Measurements from ENCODE around the gene ADORA1. TPM values are rescaled to one million over a fixed set of nuclear protein-coding genes. Genes with fewer than 3 reads are reported as not detected.

The ADORA1 gene
- total and polyA plus RNA-seq, 4 donors, result 0.33 to 1.1 (median 0.37) TPM

DNA sequence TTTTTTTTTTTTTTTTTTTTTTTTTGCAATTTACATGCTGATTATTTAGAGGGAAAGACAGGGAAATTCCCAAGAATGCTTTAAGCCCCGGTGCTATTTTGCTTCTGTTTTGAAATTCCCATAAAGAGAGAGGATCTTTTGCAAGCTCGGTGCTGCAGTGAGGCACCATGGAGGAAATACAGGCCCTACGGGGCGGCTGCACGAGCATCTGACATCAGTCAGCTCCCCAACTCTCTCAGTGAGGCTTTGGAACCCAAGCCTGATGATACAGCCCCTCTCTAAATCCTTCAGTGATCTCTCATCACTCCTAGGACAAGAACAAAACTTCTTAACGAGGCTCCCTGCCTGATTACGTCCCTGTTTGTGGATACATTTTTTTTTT, 59.8 kb downstream of the ADORA1 start:
- Histone ChIP-seq H3K27me3 (ENCODE audit: control insufficient read depth in 4 of 4, insufficient read depth in 4 of 4, low read length in 3 of 4) (no peaks in the 10 kb centered on the region), H3K4me1 (ENCODE audit: control insufficient read depth in 4 of 4, insufficient read depth in 4 of 4, low read length in 3 of 4) (peaks cover 0 to 8% (median 2%) of the 10 kb centered on the region in 4 donors), H3K27ac (ENCODE audit: low read depth in 1 of 2, low read length in 2 of 2) (no peak overlapping the region), H3K9ac (ENCODE audit: low read depth in 1 of 2, low read length in 2 of 2) (no peak overlapping the region), H3K9me3 (ENCODE audit: control insufficient read depth in 4 of 4, low read length in 3 of 4) (no peaks in the 10 kb centered on the region), H3K4me3 (ENCODE audit: low read depth in 1 of 3, low read length in 3 of 3) (no peak overlapping the region), H3K36me3 (ENCODE audit: control insufficient read depth in 4 of 4, insufficient read depth in 3 of 4, low read depth in 1 of 4, low read length in 3 of 4) (no peaks in the 10 kb centered on the region)
- TF ChIP-seq, protein P1, sequence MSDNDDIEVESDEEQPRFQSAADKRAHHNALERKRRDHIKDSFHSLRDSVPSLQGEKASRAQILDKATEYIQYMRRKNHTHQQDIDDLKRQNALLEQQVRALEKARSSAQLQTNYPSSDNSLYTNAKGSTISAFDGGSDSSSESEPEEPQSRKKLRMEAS (IDR thresholded peaks at IDR 0.05), result no peak
- TF ChIP-seq TAF1 (conservative IDR thresholded peaks at IDR 0.05), result no peak
- TF ChIP-seq GABPA (IDR thresholded peaks at IDR 0.05 in 1 of 2, conservative IDR thresholded peaks at IDR 0.05 in 1 of 2), result no peak
- TF ChIP-seq JUND (IDR thresholded peaks at IDR 0.05), result no peak
- TF ChIP-seq, protein P2, sequence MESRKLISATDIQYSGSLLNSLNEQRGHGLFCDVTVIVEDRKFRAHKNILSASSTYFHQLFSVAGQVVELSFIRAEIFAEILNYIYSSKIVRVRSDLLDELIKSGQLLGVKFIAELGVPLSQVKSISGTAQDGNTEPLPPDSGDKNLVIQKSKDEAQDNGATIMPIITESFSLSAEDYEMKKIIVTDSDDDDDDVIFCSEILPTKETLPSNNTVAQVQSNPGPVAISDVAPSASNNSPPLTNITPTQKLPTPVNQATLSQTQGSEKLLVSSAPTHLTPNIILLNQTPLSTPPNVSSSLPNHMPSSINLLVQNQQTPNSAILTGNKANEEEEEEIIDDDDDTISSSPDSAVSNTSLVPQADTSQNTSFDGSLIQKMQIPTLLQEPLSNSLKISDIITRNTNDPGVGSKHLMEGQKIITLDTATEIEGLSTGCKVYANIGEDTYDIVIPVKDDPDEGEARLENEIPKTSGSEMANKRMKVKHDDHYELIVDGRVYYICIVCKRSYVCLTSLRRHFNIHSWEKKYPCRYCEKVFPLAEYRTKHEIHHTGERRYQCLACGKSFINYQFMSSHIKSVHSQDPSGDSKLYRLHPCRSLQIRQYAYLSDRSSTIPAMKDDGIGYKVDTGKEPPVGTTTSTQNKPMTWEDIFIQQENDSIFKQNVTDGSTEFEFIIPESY (IDR thresholded peaks at IDR 0.05), result no peak
- TF ChIP-seq NR2F2 (IDR thresholded peaks at IDR 0.05), result no peak
- no peak for TF ChIP-seq RAD21 (IDR thresholded peaks at IDR 0.05)
- TF ChIP-seq, protein P3, sequence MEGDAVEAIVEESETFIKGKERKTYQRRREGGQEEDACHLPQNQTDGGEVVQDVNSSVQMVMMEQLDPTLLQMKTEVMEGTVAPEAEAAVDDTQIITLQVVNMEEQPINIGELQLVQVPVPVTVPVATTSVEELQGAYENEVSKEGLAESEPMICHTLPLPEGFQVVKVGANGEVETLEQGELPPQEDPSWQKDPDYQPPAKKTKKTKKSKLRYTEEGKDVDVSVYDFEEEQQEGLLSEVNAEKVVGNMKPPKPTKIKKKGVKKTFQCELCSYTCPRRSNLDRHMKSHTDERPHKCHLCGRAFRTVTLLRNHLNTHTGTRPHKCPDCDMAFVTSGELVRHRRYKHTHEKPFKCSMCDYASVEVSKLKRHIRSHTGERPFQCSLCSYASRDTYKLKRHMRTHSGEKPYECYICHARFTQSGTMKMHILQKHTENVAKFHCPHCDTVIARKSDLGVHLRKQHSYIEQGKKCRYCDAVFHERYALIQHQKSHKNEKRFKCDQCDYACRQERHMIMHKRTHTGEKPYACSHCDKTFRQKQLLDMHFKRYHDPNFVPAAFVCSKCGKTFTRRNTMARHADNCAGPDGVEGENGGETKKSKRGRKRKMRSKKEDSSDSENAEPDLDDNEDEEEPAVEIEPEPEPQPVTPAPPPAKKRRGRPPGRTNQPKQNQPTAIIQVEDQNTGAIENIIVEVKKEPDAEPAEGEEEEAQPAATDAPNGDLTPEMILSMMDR (IDR thresholded peaks at IDR 0.05; ENCODE audit: low read depth, low read length, missing input control), result no peak
- no peak for TF ChIP-seq EGR1 (IDR thresholded peaks at IDR 0.05; ENCODE audit: low read depth in 2 of 2)
- no peak for TF ChIP-seq HNF4G (IDR thresholded peaks at IDR 0.05)
- no peak for TF ChIP-seq FOXA1 (IDR thresholded peaks at IDR 0.05)
- no peak for TF ChIP-seq YY1 (IDR thresholded peaks at IDR 0.05)
- TF ChIP-seq, protein P4, sequence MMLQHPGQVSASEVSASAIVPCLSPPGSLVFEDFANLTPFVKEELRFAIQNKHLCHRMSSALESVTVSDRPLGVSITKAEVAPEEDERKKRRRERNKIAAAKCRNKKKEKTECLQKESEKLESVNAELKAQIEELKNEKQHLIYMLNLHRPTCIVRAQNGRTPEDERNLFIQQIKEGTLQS (IDR thresholded peaks at IDR 0.05), result no peak
- no peak for TF ChIP-seq HNF4A (conservative IDR thresholded peaks at IDR 0.05)
- no peak for DNase-seq (ENCODE audit: low spot score)
- 67% methylated on average over 7 of the region's 7 CpGs for WGBS

DNA sequence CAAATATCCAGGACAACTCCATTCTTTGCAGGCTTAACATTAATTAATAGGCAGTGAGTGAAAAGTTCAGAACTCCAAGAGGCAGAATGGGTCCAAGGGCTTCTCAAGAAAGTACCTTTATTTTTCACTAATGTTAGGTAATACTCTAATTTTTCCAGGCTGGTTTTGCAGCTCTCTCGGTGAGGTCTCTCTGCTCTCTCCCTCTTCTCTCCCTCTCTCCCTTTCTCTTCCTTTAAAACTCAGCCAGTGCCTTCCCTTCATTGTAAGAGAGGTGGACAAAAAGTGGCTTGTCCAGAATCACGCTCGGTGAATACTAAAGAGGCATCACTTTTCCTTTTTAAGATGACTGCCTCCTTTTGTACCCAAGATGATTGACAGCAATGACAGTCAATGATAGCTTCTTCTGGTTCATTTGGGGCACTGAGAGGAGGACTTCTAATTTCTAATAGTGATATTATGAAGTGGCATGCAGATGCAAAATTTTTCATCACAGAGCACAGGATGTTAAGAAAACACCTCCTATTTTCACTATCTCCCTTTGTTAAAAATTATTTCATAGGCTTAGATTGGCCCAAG, 60.3 kb downstream of the ADORA1 start:
- 69% methylated on average over 3 of the region's 3 CpGs for WGBS
- no peak for DNase-seq (ENCODE audit: low spot score)
- H3K27ac ChIP-seq (ENCODE audit: low read depth in 1 of 2, low read length in 2 of 2), result no peak overlapping the region
- no peaks in the 10 kb centered on the region for H3K9me3 ChIP-seq (ENCODE audit: control insufficient read depth in 4 of 4, low read length in 3 of 4)
- H3K36me3 ChIP-seq (ENCODE audit: control insufficient read depth in 4 of 4, insufficient read depth in 3 of 4, low read depth in 1 of 4, low read length in 3 of 4), result no peaks in the 10 kb centered on the region
- H3K9ac ChIP-seq (ENCODE audit: low read depth in 1 of 2, low read length in 2 of 2), result no peak overlapping the region
- no peak overlapping the region for H3K4me3 ChIP-seq (ENCODE audit: low read depth in 1 of 3, low read length in 3 of 3)
- H3K4me1 ChIP-seq (ENCODE audit: control insufficient read depth in 4 of 4, insufficient read depth in 4 of 4, low read length in 3 of 4), result peaks cover 0 to 8% (median 2%) of the 10 kb centered on the region in 4 donors
- no peaks in the 10 kb centered on the region for H3K27me3 ChIP-seq (ENCODE audit: control insufficient read depth in 4 of 4, insufficient read depth in 4 of 4, low read length in 3 of 4)
- TF ChIP-seq, protein P5, sequence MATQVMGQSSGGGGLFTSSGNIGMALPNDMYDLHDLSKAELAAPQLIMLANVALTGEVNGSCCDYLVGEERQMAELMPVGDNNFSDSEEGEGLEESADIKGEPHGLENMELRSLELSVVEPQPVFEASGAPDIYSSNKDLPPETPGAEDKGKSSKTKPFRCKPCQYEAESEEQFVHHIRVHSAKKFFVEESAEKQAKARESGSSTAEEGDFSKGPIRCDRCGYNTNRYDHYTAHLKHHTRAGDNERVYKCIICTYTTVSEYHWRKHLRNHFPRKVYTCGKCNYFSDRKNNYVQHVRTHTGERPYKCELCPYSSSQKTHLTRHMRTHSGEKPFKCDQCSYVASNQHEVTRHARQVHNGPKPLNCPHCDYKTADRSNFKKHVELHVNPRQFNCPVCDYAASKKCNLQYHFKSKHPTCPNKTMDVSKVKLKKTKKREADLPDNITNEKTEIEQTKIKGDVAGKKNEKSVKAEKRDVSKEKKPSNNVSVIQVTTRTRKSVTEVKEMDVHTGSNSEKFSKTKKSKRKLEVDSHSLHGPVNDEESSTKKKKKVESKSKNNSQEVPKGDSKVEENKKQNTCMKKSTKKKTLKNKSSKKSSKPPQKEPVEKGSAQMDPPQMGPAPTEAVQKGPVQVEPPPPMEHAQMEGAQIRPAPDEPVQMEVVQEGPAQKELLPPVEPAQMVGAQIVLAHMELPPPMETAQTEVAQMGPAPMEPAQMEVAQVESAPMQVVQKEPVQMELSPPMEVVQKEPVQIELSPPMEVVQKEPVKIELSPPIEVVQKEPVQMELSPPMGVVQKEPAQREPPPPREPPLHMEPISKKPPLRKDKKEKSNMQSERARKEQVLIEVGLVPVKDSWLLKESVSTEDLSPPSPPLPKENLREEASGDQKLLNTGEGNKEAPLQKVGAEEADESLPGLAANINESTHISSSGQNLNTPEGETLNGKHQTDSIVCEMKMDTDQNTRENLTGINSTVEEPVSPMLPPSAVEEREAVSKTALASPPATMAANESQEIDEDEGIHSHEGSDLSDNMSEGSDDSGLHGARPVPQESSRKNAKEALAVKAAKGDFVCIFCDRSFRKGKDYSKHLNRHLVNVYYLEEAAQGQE (IDR thresholded peaks at IDR 0.05), result no peak
- TF ChIP-seq, protein P3 (IDR thresholded peaks at IDR 0.05; ENCODE audit: low read depth, low read length, missing input control), result no peak
- TF ChIP-seq SP1 (IDR thresholded peaks at IDR 0.05), result no peak
- TF ChIP-seq, protein P2 (IDR thresholded peaks at IDR 0.05), result no peak
- no peak for TF ChIP-seq FOXA2 (IDR thresholded peaks at IDR 0.05)
- TF ChIP-seq YY1 (IDR thresholded peaks at IDR 0.05), result no peak
- no peak for TF ChIP-seq TAF1 (conservative IDR thresholded peaks at IDR 0.05)
- no peak for TF ChIP-seq GABPA (IDR thresholded peaks at IDR 0.05 in 1 of 2, conservative IDR thresholded peaks at IDR 0.05 in 1 of 2)
- TF ChIP-seq HNF4A (conservative IDR thresholded peaks at IDR 0.05), result no peak
- TF ChIP-seq, protein P1 (IDR thresholded peaks at IDR 0.05), result no peak
- no peak for TF ChIP-seq RAD21 (IDR thresholded peaks at IDR 0.05)
- TF ChIP-seq FOXA1 (IDR thresholded peaks at IDR 0.05), result no peak
- no peak for TF ChIP-seq HNF4G (IDR thresholded peaks at IDR 0.05)
- TF ChIP-seq EGR1 (IDR thresholded peaks at IDR 0.05; ENCODE audit: low read depth in 2 of 2), result no peak
- no peak for TF ChIP-seq NR2F2 (IDR thresholded peaks at IDR 0.05)
- TF ChIP-seq, protein P4 (IDR thresholded peaks at IDR 0.05), result no peak
- no peak for TF ChIP-seq JUND (IDR thresholded peaks at IDR 0.05)
